H1 (cell line): ENCODE data around the gene MPRIP. TPM values are rescaled to one million over a fixed set of nuclear protein-coding genes. Genes with fewer than 3 reads are reported as not detected.

Source experiments
- BCL11A ChIP-seq, 2 experiments: IDR thresholded peaks; one replicate each; pipeline ENCODE4 v1.6.1; 2011; ENCODE audit warnings: low read depth in 2 of 2, low read length in 2 of 2, mild to moderate bottlenecking in 2 of 2
- CREB1 ChIP-seq: IDR thresholded peaks from 2 replicates; pipeline ENCODE4 v1.6.1; 2012; ENCODE audit warnings: inconsistent platforms
- HDAC6 ChIP-seq: IDR thresholded peaks from one replicate; pipeline ENCODE4 v1.7.1; 2012; ENCODE audit warnings: low read depth, mild to moderate bottlenecking, inconsistent platforms, low read length, moderate library complexity
- MAFK ChIP-seq: IDR thresholded peaks from 2 replicates; pipeline ENCODE4 v1.6.1; 2012; ENCODE audit warnings: low read depth, mild to moderate bottlenecking, improper control_type of control experiment, low read length
- TAF1 ChIP-seq: IDR thresholded peaks from 2 replicates; pipeline ENCODE4 v1.6.1; 2011; ENCODE audit warnings: mild to moderate bottlenecking, low read depth, low read length
- polyA plus RNA-seq, 7 experiments: library from polyadenylated mRNA; depleted of rRNA in 3 of 7; stranded (reverse) in 5 of 7; unstranded in 2 of 7; fragments of >200 nt in 5 of 7; fragments of 200-250 nt in 2 of 7; gene quantifications; 1 replicate in 5 of 7; 2 replicates in 1 of 7; 4 replicates in 1 of 7; pipeline versions ENCODE4 v1.2.1 to v1.2.3, GENCODE V29; 2011 to 2013; ENCODE audit warnings: missing spikeins in 2 of 7, mixed read lengths in 2 of 7
- total RNA-seq: library from RNA; stranded (reverse); fragmentation: NEBNext Ultra II Directional; extraction: Animal tissue kit (Norgen Biotek cat#: 25700); gene quantifications from 2 replicates; pipeline ENCODE4 v1.2.1, GENCODE V29; 2021

MPRIP gene
- total and polyA plus RNA-seq, 2 of the 8 experiments (the other 6 are each of a cell fraction or from before 2014, with no cell fraction given) = 48.6 to 146 TPM

- TF ChIP-seq MAFK (no peak), BCL11A (IDR thresholded peaks at IDR 0.05; ENCODE audit: low read depth in 2 of 2, low read length in 2 of 2) (no peak), TAF1 (no peak), CREB1 (no peak), HDAC6 (no peak)
These were observed 128.9 kb downstream of the MPRIP start (continued) for GRCh38 chr17:17171186-17171585.
